ENCODE data around the gene PTBP1. TPM values are rescaled to one million over a fixed set of nuclear protein-coding genes. Genes with fewer than 3 reads are reported as not detected.

PTBP1 gene
- total RNA-seq: 99.9 and 128 TPM in 2 replicates

DNA sequence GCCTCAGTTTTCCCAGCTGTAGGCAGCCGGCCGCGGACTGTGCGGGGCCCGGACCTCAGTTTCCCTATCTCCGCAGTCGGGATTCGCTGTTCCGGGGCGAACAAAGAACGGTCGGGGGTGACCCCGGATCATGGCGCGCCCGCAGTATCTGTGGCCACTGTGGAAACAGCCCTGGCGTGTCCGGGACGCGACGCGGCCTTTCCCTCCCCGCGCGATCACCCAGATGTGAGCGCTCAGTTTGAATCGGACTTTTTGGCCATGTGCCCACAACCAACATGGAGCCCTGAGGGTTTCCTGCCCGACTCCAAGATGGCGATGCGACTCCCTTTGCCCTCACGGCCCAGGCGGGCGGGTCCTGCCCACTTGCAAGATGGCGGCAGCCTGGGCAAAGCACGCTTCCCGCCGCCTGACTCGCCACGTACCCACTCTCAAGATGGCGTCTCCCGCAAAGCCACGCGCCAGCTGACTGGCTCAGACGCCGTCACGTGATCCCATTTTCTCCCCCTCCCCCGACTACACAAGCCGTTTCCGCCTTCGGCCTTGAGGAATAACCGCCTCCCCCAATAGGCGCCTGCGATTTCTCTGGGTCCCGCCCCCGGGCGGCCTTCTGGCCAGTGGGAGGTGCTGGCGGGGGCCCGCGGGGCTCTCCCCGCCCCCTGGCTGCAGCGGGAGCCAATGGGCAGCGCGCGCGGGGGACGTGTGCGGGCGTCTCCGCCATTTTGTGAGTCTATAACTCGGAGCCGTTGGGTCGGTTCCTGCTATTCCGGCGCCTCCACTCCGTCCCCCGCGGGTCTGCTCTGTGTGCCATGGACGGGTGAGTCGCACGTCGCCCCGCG is at the start of gene PTBP1:
PTBP1 (plus strand) TSS at position 761 of the 836 bp plus-strand sequence; CDS start at position 807, 46 bp downstream.

GRCh38 chr19:750640-751423 is 46.4 kb upstream of the PTBP1 start, which contains the start of gene MISP:
Gene MISP (plus strand): TSS chr19:751112. CDS start chr19:756947, 5,835 bp downstream.

GRCh38 chr19:821825-822503 is 24.7 kb downstream of the PTBP1 start, which contains the start of gene PLPPR3:
Gene PLPPR3 (minus strand): TSS chr19:821955. CDS start chr19:821559, 396 bp downstream.

DNA sequence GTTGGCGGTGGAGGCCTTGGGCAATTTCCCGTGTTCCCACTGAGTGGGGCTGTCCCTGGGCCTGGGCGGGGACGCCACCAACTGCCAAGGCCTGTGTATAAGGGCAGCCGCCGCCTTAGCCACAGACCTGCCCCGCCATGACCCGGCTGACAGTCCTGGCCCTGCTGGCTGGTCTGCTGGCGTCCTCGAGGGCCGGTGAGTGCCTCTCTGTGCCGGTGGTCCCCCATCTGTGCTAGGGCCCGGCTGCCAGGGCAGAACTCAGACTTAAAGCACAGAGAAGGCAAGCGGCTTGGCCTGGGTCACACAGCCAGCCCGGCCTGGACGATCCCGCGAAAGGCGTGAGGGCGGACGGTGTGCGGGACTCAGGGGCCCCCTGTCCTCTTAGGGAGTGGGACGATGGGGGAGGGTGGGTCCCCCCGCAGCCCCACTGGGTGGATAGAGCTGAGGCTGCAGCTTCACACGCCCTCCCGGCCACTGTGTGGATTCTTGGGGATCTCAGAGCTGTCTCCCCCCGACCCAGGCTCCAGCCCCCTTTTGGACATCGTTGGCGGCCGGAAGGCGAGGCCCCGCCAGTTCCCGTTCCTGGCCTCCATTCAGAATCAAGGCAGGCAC is 30.6 kb downstream of the PTBP1 start, which contains the start of gene AZU1:
AZU1 (plus strand) TSS at position 128 of the 612 bp plus-strand sequence; CDS start at position 138, 10 bp downstream.

DNA sequence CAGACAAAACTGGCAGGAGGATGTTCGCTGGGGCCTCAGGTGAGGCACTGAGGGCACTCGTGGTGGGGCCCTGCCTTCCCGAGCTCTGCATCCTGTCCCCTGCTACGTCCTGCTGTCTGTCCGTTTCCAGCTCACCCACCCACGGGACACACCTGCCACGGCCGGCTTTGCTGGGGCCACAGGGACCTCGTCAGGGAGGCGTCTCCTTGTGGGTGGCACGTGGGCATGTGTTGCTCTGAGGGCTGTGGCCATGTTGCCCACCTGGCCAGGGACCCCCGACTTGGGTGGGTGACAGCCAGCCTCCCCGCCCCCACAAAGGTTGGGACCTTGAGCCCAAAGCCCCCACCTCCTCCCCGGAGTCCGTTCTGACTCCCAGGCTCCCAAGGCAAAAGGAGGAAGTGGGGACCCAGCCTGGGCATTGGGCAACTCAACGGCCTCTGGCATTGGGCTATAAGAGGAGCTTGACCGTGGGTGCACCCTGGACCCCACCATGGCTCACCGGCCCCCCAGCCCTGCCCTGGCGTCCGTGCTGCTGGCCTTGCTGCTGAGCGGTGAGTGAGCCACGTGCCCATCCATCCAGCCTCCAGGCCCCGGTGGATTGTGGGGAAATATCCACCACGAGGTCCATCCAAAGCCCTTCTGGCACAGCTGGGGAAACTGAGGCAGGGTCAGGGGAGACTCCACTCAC is 43.4 kb downstream of the PTBP1 start, which contains the start of gene PRTN3:
PRTN3 (plus strand) TSS at position 481 of the 688 bp plus-strand sequence; CDS start at position 491, 10 bp downstream.

GRCh38 chr19:852136-853013 is 55.1 kb downstream of the PTBP1 start, which contains the start of gene ELANE:
Gene ELANE (plus strand): TSS chr19:852303. CDS start chr19:852329, 26 bp downstream.

DNA sequence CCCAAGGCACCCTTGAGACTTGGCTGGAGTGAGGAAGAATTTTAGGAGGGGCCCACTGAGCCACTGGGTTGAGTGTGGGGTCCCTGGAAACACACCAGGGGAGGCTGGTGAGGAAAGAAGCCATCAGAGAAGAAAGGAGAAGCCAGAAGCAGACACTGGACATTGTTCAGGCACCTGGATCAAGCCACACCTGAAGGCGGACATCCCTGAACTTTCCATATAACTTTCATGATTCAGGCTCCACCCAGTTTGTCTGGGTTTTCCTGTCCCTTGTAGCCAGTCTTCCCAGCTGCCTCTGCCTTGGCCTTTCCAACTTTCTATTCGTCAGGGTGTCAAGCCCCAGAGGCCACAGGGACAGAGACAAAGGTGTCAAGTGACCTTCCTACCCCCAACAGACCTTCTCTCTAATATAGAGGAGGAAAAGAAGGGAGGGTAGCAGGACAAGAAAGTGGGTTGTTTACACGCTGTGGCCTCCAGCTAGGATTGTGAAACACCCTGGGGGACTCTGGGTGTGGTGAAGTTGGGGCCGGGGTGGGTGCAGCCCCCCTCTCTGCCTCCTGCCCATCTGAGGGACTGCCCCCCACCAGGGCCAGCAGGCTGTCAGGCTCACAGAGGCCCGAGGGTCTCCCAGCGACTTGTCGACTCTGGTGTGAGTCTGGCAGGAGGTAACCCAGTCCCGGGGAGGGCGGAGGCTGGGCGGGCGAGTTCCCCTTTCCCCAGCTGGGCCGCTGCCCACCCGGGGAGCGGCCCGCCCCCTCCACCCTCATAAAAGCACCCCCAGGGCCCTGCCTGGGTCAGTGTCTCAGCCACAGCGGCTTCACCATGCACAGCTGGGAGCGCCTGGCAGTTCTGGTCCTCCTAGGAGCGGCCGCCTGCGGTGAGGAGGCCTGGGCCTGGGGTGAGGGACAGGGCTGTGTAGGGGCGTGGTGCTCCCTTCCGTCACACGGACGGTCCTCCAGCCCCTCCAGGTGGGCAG is 61.9 kb downstream of the PTBP1 start, which contains the start of gene CFD:
CFD (plus strand) TSS at position 797 of the 976 bp plus-strand sequence; CDS start at position 823, 26 bp downstream.

Small RNA genes lying within 50 kb of the gene (small RNA-seq; reads per million reads assigned to genes)
- not detected for gene MIR3187

Other genes starting within 250 kb of the PTBP1 start
- gene BSG, start 224.9 kb upstream of the PTBP1 start, total RNA-seq: 327 and 392 TPM in 2 replicates
- gene HCN2, start 207.6 kb upstream of the PTBP1 start, total RNA-seq: 2.4 and 2.9 TPM in 2 replicates
- gene POLRMT, start 163.9 kb upstream of the PTBP1 start, total RNA-seq: 20.8 and 27.9 TPM in 2 replicates
- 0.16 TPM in 1 of 2 replicates, not detected in the other for gene FGF22, start 157.6 kb upstream of the PTBP1 start, total RNA-seq
- gene RNF126, start 134.2 kb upstream of the PTBP1 start, total RNA-seq: 38.9 and 46.4 TPM in 2 replicates
- 34.2 and 42.5 TPM in 2 replicates for gene FSTL3, start 121.1 kb upstream of the PTBP1 start, total RNA-seq
- gene PRSS57, start 102.0 kb upstream of the PTBP1 start, total RNA-seq: not detected in 2 replicates
- gene PALM, start 88.5 kb upstream of the PTBP1 start, total RNA-seq: 0.73 and 0.97 TPM in 2 replicates
- under 0.01 TPM in 1 of 2 replicates, not detected in the other for gene MISP, start 46.3 kb upstream of the PTBP1 start, total RNA-seq
- 1.3 and 2.4 TPM in 2 replicates for gene PLPPR3, start 24.5 kb downstream of the PTBP1 start, total RNA-seq
- not detected in 2 replicates for gene AZU1, start 30.4 kb downstream of the PTBP1 start, total RNA-seq
- not detected in 2 replicates for gene PRTN3, start 43.5 kb downstream of the PTBP1 start, total RNA-seq
- 0.49 and 0.73 TPM in 2 replicates for gene ELANE, start 54.9 kb downstream of the PTBP1 start, total RNA-seq
- 33.5 and 41.1 TPM in 2 replicates for gene CFD, start 62.2 kb downstream of the PTBP1 start, total RNA-seq
- 42.4 and 52.1 TPM in 2 replicates for gene MED16, start 95.7 kb downstream of the PTBP1 start, total RNA-seq
- gene RNU6-9, start 96.0 kb downstream of the PTBP1 start, total RNA-seq: not detected in 2 replicates
- gene R3HDM4, start 115.8 kb downstream of the PTBP1 start, total RNA-seq: 34.6 and 46.8 TPM in 2 replicates
- gene KISS1R, start 119.9 kb downstream of the PTBP1 start, total RNA-seq: not detected in 2 replicates
- 23.9 and 25.5 TPM in 2 replicates for gene ARID3A, start 128.6 kb downstream of the PTBP1 start, total RNA-seq
- gene WDR18, start 186.9 kb downstream of the PTBP1 start, total RNA-seq: 32.7 and 32.9 TPM in 2 replicates
- gene GRIN3B, start 203.0 kb downstream of the PTBP1 start, total RNA-seq: 0.85 and 1.5 TPM in 2 replicates
- gene TMEM259, start 223.7 kb downstream of the PTBP1 start, total RNA-seq: 92.7 and 94.6 TPM in 2 replicates
- not detected in 2 replicates for gene RNU6-2, start 224.1 kb downstream of the PTBP1 start, total RNA-seq
- 745 and 827 TPM in 2 replicates for gene CNN2, start 229.2 kb downstream of the PTBP1 start, total RNA-seq
- 8.3 and 9.4 TPM in 2 replicates for gene ABCA7, start 242.7 kb downstream of the PTBP1 start, total RNA-seq

Data from hair follicle dermal papilla cell (primary cell).